ENCODE results near the gene TRIM22. TPM values are rescaled to one million over a fixed set of nuclear protein-coding genes. Genes with fewer than 3 reads are reported as not detected.

The TRIM22 gene
- total RNA-seq, 1 donor from 2014 or later = 50.9 TPM

DNA sequence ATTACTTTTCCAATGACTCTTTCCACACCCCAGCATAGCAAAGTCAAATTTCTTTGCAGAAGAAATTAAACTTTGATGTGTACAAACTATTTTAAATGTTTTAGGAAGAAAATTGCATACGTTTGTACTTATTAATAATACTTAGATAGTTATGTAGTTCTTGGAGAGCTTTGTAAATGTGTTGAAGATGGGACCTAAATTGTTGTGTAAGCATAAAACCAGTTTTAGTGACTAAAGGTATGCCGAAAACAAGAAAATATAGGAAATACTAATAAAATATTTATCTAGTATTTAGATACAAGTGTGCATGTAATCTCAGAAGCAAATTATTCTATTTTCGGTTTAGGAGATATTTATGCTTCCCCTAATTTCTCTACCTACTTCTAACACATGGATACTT, 60.2 kb downstream of the TRIM22 start:
- Mint-ChIP-seq H3K27ac (no peak overlapping the region), H3K4me1 (no peaks in the 10 kb centered on the region), H3K4me3 (no peak overlapping the region), H3K9me3 (no peaks in the 10 kb centered on the region), H3K27me3 (ENCODE audit: low read depth) (peaks cover 8% of the 10 kb centered on the region), H3K36me3 (no peaks in the 10 kb centered on the region)
- TF ChIP-seq, protein P1, sequence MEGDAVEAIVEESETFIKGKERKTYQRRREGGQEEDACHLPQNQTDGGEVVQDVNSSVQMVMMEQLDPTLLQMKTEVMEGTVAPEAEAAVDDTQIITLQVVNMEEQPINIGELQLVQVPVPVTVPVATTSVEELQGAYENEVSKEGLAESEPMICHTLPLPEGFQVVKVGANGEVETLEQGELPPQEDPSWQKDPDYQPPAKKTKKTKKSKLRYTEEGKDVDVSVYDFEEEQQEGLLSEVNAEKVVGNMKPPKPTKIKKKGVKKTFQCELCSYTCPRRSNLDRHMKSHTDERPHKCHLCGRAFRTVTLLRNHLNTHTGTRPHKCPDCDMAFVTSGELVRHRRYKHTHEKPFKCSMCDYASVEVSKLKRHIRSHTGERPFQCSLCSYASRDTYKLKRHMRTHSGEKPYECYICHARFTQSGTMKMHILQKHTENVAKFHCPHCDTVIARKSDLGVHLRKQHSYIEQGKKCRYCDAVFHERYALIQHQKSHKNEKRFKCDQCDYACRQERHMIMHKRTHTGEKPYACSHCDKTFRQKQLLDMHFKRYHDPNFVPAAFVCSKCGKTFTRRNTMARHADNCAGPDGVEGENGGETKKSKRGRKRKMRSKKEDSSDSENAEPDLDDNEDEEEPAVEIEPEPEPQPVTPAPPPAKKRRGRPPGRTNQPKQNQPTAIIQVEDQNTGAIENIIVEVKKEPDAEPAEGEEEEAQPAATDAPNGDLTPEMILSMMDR (IDR thresholded peaks at IDR 0.05; ENCODE audit: unreplicated experiment) = no peak
- no peak for DNase-seq (ENCODE audit: low spot score in 2 of 2, unreplicated experiment in 2 of 2)

DNA sequence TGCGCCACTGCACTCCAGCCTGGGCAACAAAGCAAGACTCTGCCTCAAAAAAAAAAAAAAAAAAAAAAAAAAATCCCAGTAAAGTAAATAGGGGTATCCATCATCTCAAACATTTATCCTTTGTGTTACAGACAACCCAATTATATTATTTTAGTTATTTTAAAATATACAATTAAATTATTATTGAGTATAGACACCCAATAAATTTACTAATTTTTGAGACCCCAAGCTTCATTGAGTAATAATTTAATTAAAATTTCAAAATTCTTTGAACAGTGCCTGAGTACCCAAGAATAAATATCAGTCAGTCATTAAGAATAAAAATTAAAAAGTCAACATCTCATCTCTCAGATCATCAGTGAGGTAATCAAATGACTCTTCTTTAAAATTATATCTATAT, 64.4 kb downstream of the TRIM22 start, which contains the start of gene OR52N4:
Gene OR52N4 (plus strand): TSS at position 301 of the 400 bp plus-strand sequence. CDS start 498 bp downstream, outside the sequence.
- Mint-ChIP-seq H3K27me3 (ENCODE audit: low read depth) (peaks cover 12% of the 10 kb centered on the region), H3K4me1 (no peaks in the 10 kb centered on the region), H3K27ac (no peak within 1 kb of the TSS), H3K4me3 (no peak within 1 kb of the TSS), H3K9me3 (no peaks in the 10 kb centered on the region), H3K36me3 (no peaks in the 10 kb centered on the region)
- TF ChIP-seq, protein P1 (IDR thresholded peaks at IDR 0.05; ENCODE audit: unreplicated experiment) = no peak
- no peak for DNase-seq (ENCODE audit: low spot score in 2 of 2, unreplicated experiment in 2 of 2)

Other genes with a start within 250 kb of the TRIM22 start
- gene OR51I1, start 248.3 kb upstream of the TRIM22 start, total RNA-seq = 0.50 to 0.93 TPM (median 0.63 TPM) in 3 replicates
- not detected in 3 replicates for gene OR51I2, start 240.5 kb upstream of the TRIM22 start, total RNA-seq
- gene OR52D1, start 201.1 kb upstream of the TRIM22 start, total RNA-seq = not detected in 3 replicates
- 0.63 to 1.2 TPM (median 0.71 TPM) in 3 replicates for gene UBQLN3, start 179.8 kb upstream of the TRIM22 start, total RNA-seq
- 1.9 to 2.1 TPM (median 2.0 TPM) in 3 replicates for gene UBQLNL, start 173.1 kb upstream of the TRIM22 start, total RNA-seq
- gene OR52H1, start 141.2 kb upstream of the TRIM22 start, total RNA-seq = 0.73 to 1.6 TPM (median 1.3 TPM) in 3 replicates
- gene OR52B6, start 108.9 kb upstream of the TRIM22 start, total RNA-seq = not detected in 3 replicates
- 13.4 to 14.6 TPM (median 14.0 TPM) in 3 replicates for gene TRIM6, start 93.2 kb upstream of the TRIM22 start, total RNA-seq
- gene TRIM34, start 64.8 kb upstream of the TRIM22 start, total RNA-seq = 5.0 to 7.1 TPM (median 5.1 TPM) in 3 replicates
- gene TRIM5, start 4.7 kb upstream of the TRIM22 start, total RNA-seq = 67.0 to 74.0 TPM (median 68.5 TPM) in 3 replicates
- 0.11 TPM in 1 of 3 replicates, not detected in the others for gene OR56B1, start 46.7 kb downstream of the TRIM22 start, total RNA-seq
- 0.18 TPM in 1 of 3 replicates, not detected in the others for gene OR52N4, start 64.5 kb downstream of the TRIM22 start, total RNA-seq
- gene OR52N5, start 93.6 kb downstream of the TRIM22 start, total RNA-seq = not detected in 3 replicates
- gene OR52N1, start 101.5 kb downstream of the TRIM22 start, total RNA-seq = not detected in 3 replicates
- not detected in 3 replicates for gene OR52N2, start 119.1 kb downstream of the TRIM22 start, total RNA-seq
- not detected in 3 replicates for gene OR52E6, start 152.1 kb downstream of the TRIM22 start, total RNA-seq
- gene OR52E8, start 167.9 kb downstream of the TRIM22 start, total RNA-seq = not detected in 3 replicates
- gene OR52E4, start 190.8 kb downstream of the TRIM22 start, total RNA-seq = not detected in 3 replicates
- not detected in 3 replicates for gene OR52E5, start 203.4 kb downstream of the TRIM22 start, total RNA-seq

All from mesothelial cell of epicardium (in vitro differentiated cells).